ENCODE results near the gene OPRPN. TPM values are rescaled to one million over a fixed set of nuclear protein-coding genes. Genes with fewer than 3 reads are reported as not detected.

The OPRPN gene
- total and polyA plus RNA-seq, 4 donors = not detected

GRCh38 chr4:70382691-70383181 is 15.0 kb upstream of the OPRPN start, which contains the start of gene SMR3B:
TSS of gene SMR3B (plus strand) at chr4:70383131. CDS start at chr4:70384511, 1,380 bp downstream.
- H3K9me3 ChIP-seq (ENCODE audit: control insufficient read depth, insufficient read depth, low read length) = no peaks in the 10 kb centered on the region
- 67% methylated on average over 1 of the region's 5 CpGs for WGBS (ENCODE audit: insufficient coverage)
- DNase-seq (ENCODE audit: low read depth in 4 of 6, low spot score in 6 of 6) = no peak
- H3K36me3 ChIP-seq (ENCODE audit: control insufficient read depth, insufficient read depth, low read length) = no peaks in the 10 kb centered on the region
- no peak within 1 kb of the TSS for H3K4me3 ChIP-seq (ENCODE audit: low read depth, low read length)
- H3K27ac ChIP-seq (ENCODE audit: low read depth, low read length) = no peak within 1 kb of the TSS
- no peaks in the 10 kb centered on the region for H3K27me3 ChIP-seq (ENCODE audit: control insufficient read depth, insufficient read depth, low read length)
- H3K4me1 ChIP-seq (ENCODE audit: control insufficient read depth, insufficient read depth, low read length) = no peaks in the 10 kb centered on the region

DNA sequence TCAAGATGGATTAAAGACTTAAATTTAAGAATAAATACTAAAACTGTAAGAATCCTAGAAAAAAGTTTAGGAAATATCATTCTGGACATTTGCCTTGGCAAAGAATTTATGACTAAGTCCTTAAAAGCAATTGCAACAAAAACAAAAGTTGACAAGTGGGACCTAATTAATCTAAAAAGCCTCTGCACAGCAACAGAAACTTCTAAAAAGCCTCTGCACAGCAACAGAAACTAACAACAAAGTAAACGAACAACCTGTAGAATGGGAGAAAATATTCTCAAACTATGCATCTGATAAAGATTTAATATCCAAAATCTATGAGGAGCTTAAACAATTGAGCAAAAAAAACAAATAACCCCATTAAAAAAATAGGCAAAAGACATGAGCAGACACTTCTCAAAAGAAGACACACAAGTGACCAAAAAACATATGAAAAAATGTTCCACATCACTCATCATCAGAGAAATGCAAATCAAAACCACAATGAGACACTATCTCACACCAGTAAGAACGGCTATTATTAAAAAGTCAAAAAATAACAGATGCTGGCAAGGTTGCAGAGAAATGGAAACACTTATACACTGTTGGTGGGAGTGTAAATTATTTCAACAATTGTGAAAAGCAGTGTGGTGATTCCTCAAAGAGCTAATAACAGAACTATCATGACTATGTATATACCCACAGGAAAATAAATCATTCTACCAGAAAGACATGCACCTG is 5.5 kb upstream of the OPRPN start:
- H3K4me3 ChIP-seq (ENCODE audit: low read depth, low read length) = no peak overlapping the region
- H3K9me3 ChIP-seq (ENCODE audit: control insufficient read depth, insufficient read depth, low read length) = no peaks in the 10 kb centered on the region
- WGBS (ENCODE audit: insufficient coverage) = no CpG with 5 or more reads among the region's 2 CpGs
- H3K27ac ChIP-seq (ENCODE audit: low read depth, low read length) = no peak overlapping the region
- no peaks in the 10 kb centered on the region for H3K36me3 ChIP-seq (ENCODE audit: control insufficient read depth, insufficient read depth, low read length)
- no peaks in the 10 kb centered on the region for H3K4me1 ChIP-seq (ENCODE audit: control insufficient read depth, insufficient read depth, low read length)
- no peak for DNase-seq (ENCODE audit: low read depth in 4 of 6, low spot score in 6 of 6)
- H3K27me3 ChIP-seq (ENCODE audit: control insufficient read depth, insufficient read depth, low read length) = no peaks in the 10 kb centered on the region

DNA sequence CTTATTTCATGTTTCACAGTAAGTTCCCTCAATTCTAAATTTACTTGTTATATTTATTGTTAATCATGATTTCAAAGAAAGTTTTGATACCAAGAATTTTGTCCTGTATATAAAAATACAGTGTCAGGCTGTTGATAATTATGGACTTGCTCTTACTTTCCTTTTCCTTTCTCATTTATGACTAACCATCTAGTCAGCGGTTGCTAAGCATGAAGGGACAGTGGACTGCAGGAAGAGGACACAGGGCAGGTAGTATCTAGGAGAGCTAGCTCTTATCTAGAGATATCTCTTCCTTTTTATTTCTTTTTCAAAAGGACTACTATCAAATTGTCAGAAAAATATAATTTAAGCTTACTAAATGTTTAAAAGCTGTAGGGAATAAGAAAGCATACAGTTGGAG is 1.6 kb downstream of the OPRPN start:
- WGBS (ENCODE audit: insufficient coverage) = no CpG with 5 or more reads among the region's 1 CpG

GRCh38 chr4:70402762-70403161 is 5.0 kb downstream of the OPRPN start:
- H3K4me3 ChIP-seq (ENCODE audit: low read depth, low read length) = no peak overlapping the region
- no peaks in the 10 kb centered on the region for H3K36me3 ChIP-seq (ENCODE audit: control insufficient read depth, insufficient read depth, low read length)
- H3K27ac ChIP-seq (ENCODE audit: low read depth, low read length) = no peak overlapping the region
- no peak for DNase-seq (ENCODE audit: low read depth in 4 of 6, low spot score in 6 of 6)
- no peaks in the 10 kb centered on the region for H3K9me3 ChIP-seq (ENCODE audit: control insufficient read depth, insufficient read depth, low read length)
- H3K4me1 ChIP-seq (ENCODE audit: control insufficient read depth, insufficient read depth, low read length) = no peaks in the 10 kb centered on the region
- no peaks in the 10 kb centered on the region for H3K27me3 ChIP-seq (ENCODE audit: control insufficient read depth, insufficient read depth, low read length)
- WGBS (ENCODE audit: insufficient coverage) = no CpG with 5 or more reads among the region's 1 CpG

More for the DNA sequence above, 1.6 kb downstream of the OPRPN start:
- Histone ChIP-seq H3K36me3 (ENCODE audit: control insufficient read depth, insufficient read depth, low read length) (no peaks in the 10 kb centered on the region), H3K9me3 (ENCODE audit: control insufficient read depth, insufficient read depth, low read length) (no peaks in the 10 kb centered on the region), H3K27me3 (ENCODE audit: control insufficient read depth, insufficient read depth, low read length) (no peaks in the 10 kb centered on the region), H3K4me1 (ENCODE audit: control insufficient read depth, insufficient read depth, low read length) (no peaks in the 10 kb centered on the region), H3K4me3 (ENCODE audit: low read depth, low read length) (no peak overlapping the region), H3K27ac (ENCODE audit: low read depth, low read length) (no peak overlapping the region)
- DNase-seq (ENCODE audit: low read depth in 4 of 6, low spot score in 6 of 6) = no peak

DNA sequence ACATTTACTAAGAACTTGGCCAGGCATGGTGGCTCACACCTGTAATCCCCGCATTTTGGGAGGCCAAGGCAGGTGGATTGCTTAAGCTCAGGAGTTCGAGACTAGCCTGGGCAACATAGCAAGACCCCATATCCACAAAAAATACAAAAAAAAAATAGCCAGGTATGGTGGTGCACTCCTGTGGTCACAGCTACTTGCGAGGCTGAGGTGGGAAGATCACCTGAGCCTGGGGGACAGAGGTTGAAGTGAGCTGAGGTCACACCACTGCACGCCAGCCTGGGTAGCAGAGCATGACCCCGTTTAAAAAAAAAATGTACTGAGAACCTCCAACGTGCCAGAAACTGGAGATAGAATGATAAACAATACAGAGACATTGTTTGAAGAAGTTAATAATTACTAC is 8.0 kb downstream of the OPRPN start:
- H3K27ac ChIP-seq (ENCODE audit: low read depth, low read length) = no peak overlapping the region
- WGBS (ENCODE audit: insufficient coverage) = 100% methylated on average over 2 of the region's 6 CpGs
- no peak for DNase-seq (ENCODE audit: low read depth in 4 of 6, low spot score in 6 of 6)

DNA sequence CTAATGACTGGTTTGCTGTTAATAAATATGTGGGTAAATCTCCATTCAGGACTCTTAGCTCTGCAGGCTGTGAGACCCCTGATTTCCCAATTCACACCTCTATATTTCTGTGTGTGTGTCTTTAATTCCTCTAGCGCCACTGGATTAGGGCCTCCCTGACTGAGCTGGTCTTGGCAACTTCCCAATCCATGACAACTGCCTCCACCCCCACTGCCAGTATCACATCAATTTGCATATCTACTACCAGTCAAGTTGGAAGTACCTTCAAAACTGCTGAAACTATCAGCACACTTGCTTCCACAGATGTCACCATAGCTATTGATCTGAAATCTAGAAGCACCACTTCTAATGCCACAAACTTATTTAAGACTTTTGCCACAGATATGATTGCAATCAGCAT is 27.6 kb downstream of the OPRPN start:
- Histone ChIP-seq H3K27me3 (ENCODE audit: control insufficient read depth, insufficient read depth, low read length) (no peaks in the 10 kb centered on the region), H3K4me1 (ENCODE audit: control insufficient read depth, insufficient read depth, low read length) (no peaks in the 10 kb centered on the region), H3K4me3 (ENCODE audit: low read depth, low read length) (no peak overlapping the region), H3K36me3 (ENCODE audit: control insufficient read depth, insufficient read depth, low read length) (no peaks in the 10 kb centered on the region), H3K27ac (ENCODE audit: low read depth, low read length) (no peak overlapping the region), H3K9me3 (ENCODE audit: control insufficient read depth, insufficient read depth, low read length) (peaks cover 2% of the 10 kb centered on the region)
- WGBS (ENCODE audit: insufficient coverage) = 67% methylated on average over 1 of the region's 1 CpG
- DNase-seq (ENCODE audit: low read depth in 4 of 6, low spot score in 6 of 6) = no peak

More for the DNA sequence above, 8.0 kb downstream of the OPRPN start:
- H3K4me3 ChIP-seq (ENCODE audit: low read depth, low read length) = no peak overlapping the region
- H3K27me3 ChIP-seq (ENCODE audit: control insufficient read depth, insufficient read depth, low read length) = no peaks in the 10 kb centered on the region
- no peaks in the 10 kb centered on the region for H3K9me3 ChIP-seq (ENCODE audit: control insufficient read depth, insufficient read depth, low read length)
- H3K36me3 ChIP-seq (ENCODE audit: control insufficient read depth, insufficient read depth, low read length) = no peaks in the 10 kb centered on the region
- H3K4me1 ChIP-seq (ENCODE audit: control insufficient read depth, insufficient read depth, low read length) = no peaks in the 10 kb centered on the region

- Histone ChIP-seq H3K9me3 (ENCODE audit: control insufficient read depth, insufficient read depth, low read length) (peaks cover 2% of the 10 kb centered on the region), H3K4me1 (ENCODE audit: control insufficient read depth, insufficient read depth, low read length) (no peaks in the 10 kb centered on the region), H3K36me3 (ENCODE audit: control insufficient read depth, insufficient read depth, low read length) (no peaks in the 10 kb centered on the region), H3K27me3 (ENCODE audit: control insufficient read depth, insufficient read depth, low read length) (no peaks in the 10 kb centered on the region), H3K27ac (ENCODE audit: low read depth, low read length) (no peak overlapping the region), H3K4me3 (ENCODE audit: low read depth, low read length) (no peak overlapping the region)
- DNase-seq (ENCODE audit: low read depth in 4 of 6, low spot score in 6 of 6) = no peak
Measured at GRCh38 chr4:70426789-70427188, 29.0 kb downstream of the OPRPN start.

GRCh38 chr4:70437197-70437596 is 39.5 kb downstream of the OPRPN start:
- Histone ChIP-seq H3K27me3 (ENCODE audit: control insufficient read depth, insufficient read depth, low read length) (no peaks in the 10 kb centered on the region), H3K27ac (ENCODE audit: low read depth, low read length) (no peak overlapping the region), H3K36me3 (ENCODE audit: control insufficient read depth, insufficient read depth, low read length) (no peaks in the 10 kb centered on the region), H3K4me1 (ENCODE audit: control insufficient read depth, insufficient read depth, low read length) (no peaks in the 10 kb centered on the region), H3K9me3 (ENCODE audit: control insufficient read depth, insufficient read depth, low read length) (peaks cover 1% of the 10 kb centered on the region), H3K4me3 (ENCODE audit: low read depth, low read length) (no peak overlapping the region)
- WGBS (ENCODE audit: insufficient coverage) = 75% methylated on average over 7 of the region's 7 CpGs
- DNase-seq (ENCODE audit: low read depth in 4 of 6, low spot score in 6 of 6) = no peak

- DNase-seq (ENCODE audit: low read depth in 4 of 6, low spot score in 6 of 6) = no peak
- Histone ChIP-seq H3K4me1 (ENCODE audit: control insufficient read depth, insufficient read depth, low read length) (no peaks in the 10 kb centered on the region), H3K36me3 (ENCODE audit: control insufficient read depth, insufficient read depth, low read length) (no peaks in the 10 kb centered on the region), H3K4me3 (ENCODE audit: low read depth, low read length) (no peak overlapping the region), H3K27ac (ENCODE audit: low read depth, low read length) (no peak overlapping the region), H3K27me3 (ENCODE audit: control insufficient read depth, insufficient read depth, low read length) (no peaks in the 10 kb centered on the region), H3K9me3 (ENCODE audit: control insufficient read depth, insufficient read depth, low read length) (no peaks in the 10 kb centered on the region)
Measured at GRCh38 chr4:70442474-70442873, 44.7 kb downstream of the OPRPN start.

GRCh38 chr4:70443329-70443728 is 45.6 kb downstream of the OPRPN start:
- no peaks in the 10 kb centered on the region for H3K36me3 ChIP-seq (ENCODE audit: control insufficient read depth, insufficient read depth, low read length)
- H3K27ac ChIP-seq (ENCODE audit: low read depth, low read length) = no peak overlapping the region
- no peak for DNase-seq (ENCODE audit: low read depth in 4 of 6, low spot score in 6 of 6)
- H3K4me1 ChIP-seq (ENCODE audit: control insufficient read depth, insufficient read depth, low read length) = no peaks in the 10 kb centered on the region
- H3K27me3 ChIP-seq (ENCODE audit: control insufficient read depth, insufficient read depth, low read length) = no peaks in the 10 kb centered on the region
- WGBS (ENCODE audit: insufficient coverage) = 95% methylated on average over 4 of the region's 5 CpGs
- no peaks in the 10 kb centered on the region for H3K9me3 ChIP-seq (ENCODE audit: control insufficient read depth, insufficient read depth, low read length)
- H3K4me3 ChIP-seq (ENCODE audit: low read depth, low read length) = no peak overlapping the region
